Sigmoid colon (tissue), 7 donors: Measurements from ENCODE around the gene PIGB. TPM values are rescaled to one million over a fixed set of nuclear protein-coding genes. Genes with fewer than 3 reads are reported as not detected.
A peak's percentile ranks its signal among the peaks of the same experiment; 100 is the strongest.
"Not testable (repeated sequence)": the region's sequence is repeated elsewhere in the genome, so short reads cannot be mapped to it uniquely, and the experiment has no call there.

Source experiments
- DNase-seq: peaks from one replicate; pipeline ENCODE4 v3.0.0-alpha.2; 2019
- H3K27ac ChIP-seq, 4 donors: fragments of 200-600 bp; sonication (generic); one replicate each; pipeline ENCODE4 v1.5.1; 2016 to 2019; ENCODE audit warnings: mild to moderate bottlenecking in 1 of 4
- H3K27me3 ChIP-seq, 3 donors: fragments of 200-600 bp; sonication (generic); one replicate each; pipeline ENCODE4 v1.5.1; 2019; ENCODE audit warnings: mild to moderate bottlenecking in 1 of 3
- H3K36me3 ChIP-seq, 4 donors: fragments of 200-600 bp; sonication (generic); one replicate each; pipeline ENCODE4 v1.5.1; 2016 to 2019
- H3K4me1 ChIP-seq, 4 donors: fragments of 200-600 bp; sonication (generic); one replicate each; pipeline ENCODE4 v1.5.1; 2017 to 2019
- H3K4me3 ChIP-seq, 4 donors: fragments of 200-600 bp; sonication (generic); one replicate each; pipeline ENCODE4 v1.5.1; 2017 to 2019; ENCODE audit warnings: mild to moderate bottlenecking in 2 of 4, moderate library complexity in 1 of 4
- H3K9me3 ChIP-seq, 4 donors: fragments of 200-600 bp in 3 of 4; sonication (generic) in 3 of 4; one replicate each; pipeline versions ENCODE4 v1.5.1 to v1.6.1; 2013 to 2019
- EP300 ChIP-seq, 4 donors: sonication (generic); formaldehyde crosslinking; IDR thresholded peaks; one replicate each; pipeline ENCODE4 v1.6.1; 2017; ENCODE audit warnings: antibody characterized with exemption in 4 of 4
- POLR2A ChIP-seq, 2 donors: fragments of 450-650 bp; IDR thresholded peaks; one replicate each; pipeline ENCODE4 v1.6.1; 2016; ENCODE audit warnings: antibody characterized with exemption in 2 of 2, mild to moderate bottlenecking in 2 of 2, moderate library complexity in 2 of 2
- POLR2AphosphoS5 ChIP-seq, 4 donors: sonication (generic); formaldehyde crosslinking; IDR thresholded peaks; one replicate each; pipeline ENCODE4 v1.6.1; 2017; ENCODE audit warnings: antibody characterized with exemption in 4 of 4
- WGBS, 2 donors: extraction: QIAGEN DNeasy Blood & Tissue Kit; methylation state at CpG; one replicate each; pipeline ENCODE4 v1.1.7; 2013; 5-methylcytosine and 5-hydroxymethylcytosine counted together
- intact Hi-C: fragments of 100-400 bp; cut with DNase I; formaldehyde crosslinking; loops from one replicate; pipeline ENCODE4 v1.15.1; 2023
- polyA plus RNA-seq, 3 donors: library from polyadenylated mRNA; stranded (reverse); fragments of 200-250 nt; gene quantifications; one replicate each; pipeline ENCODE4 v1.2.3, GENCODE V29; 2013
- total RNA-seq, 4 donors: library from RNA; depleted of rRNA; stranded (reverse); fragments of >200 nt; gene quantifications; one replicate each; pipeline ENCODE4 v1.1.0, GENCODE V29; 2016
- TF ChIP-seq, protein P1 (sequence below), 4 experiments: fragments of 450-650 bp in 3 of 4; fragments of 200-600 bp in 1 of 4; IDR thresholded peaks; one replicate each; pipeline ENCODE4 v1.5.1; 2016 to 2019; ENCODE audit warnings: antibody characterized with exemption in 4 of 4, mild to moderate bottlenecking in 3 of 4, moderate library complexity in 2 of 4
- donor health status: healthy with polysubstance abuse.
- donor health status: Bipolar disorder and iron deficiency.
- donor health status: healthy.

The PIGB gene
- total and polyA plus RNA-seq, 7 donors, result 3.9 to 13.6 (median 6.3) TPM

DNA sequence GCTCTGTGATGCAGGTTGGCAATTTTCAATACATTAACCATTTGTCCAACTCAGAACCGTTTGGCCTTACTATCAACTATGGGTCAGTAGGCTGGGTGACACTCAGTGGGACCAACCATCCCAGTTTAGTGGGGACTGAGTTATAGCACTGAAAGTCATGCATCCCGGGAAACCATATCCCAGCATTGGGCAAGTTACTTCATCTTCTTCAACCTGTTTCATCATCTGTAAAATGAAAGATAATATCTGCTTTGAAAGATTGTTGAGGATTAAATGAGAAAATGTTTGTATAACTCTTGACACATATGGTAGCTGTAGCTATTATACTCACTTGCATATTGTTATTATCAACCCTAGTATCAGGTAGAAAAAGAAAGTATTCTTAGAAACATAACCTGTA is 41.3 kb upstream of the PIGB start:
- H3K27me3 ChIP-seq, result no peaks in the 10 kb centered on the region
- no peaks in the 10 kb centered on the region for H3K36me3 ChIP-seq
- intact Hi-C loops, result no loop called here
- no peak overlapping the region for H3K27ac ChIP-seq
- TF ChIP-seq POLR2A (IDR thresholded peaks at IDR 0.05) (no peak), EP300 (IDR thresholded peaks at IDR 0.05) (no peak), POLR2AphosphoS5 (IDR thresholded peaks at IDR 0.05) (no peak)
- TF ChIP-seq, protein P1, sequence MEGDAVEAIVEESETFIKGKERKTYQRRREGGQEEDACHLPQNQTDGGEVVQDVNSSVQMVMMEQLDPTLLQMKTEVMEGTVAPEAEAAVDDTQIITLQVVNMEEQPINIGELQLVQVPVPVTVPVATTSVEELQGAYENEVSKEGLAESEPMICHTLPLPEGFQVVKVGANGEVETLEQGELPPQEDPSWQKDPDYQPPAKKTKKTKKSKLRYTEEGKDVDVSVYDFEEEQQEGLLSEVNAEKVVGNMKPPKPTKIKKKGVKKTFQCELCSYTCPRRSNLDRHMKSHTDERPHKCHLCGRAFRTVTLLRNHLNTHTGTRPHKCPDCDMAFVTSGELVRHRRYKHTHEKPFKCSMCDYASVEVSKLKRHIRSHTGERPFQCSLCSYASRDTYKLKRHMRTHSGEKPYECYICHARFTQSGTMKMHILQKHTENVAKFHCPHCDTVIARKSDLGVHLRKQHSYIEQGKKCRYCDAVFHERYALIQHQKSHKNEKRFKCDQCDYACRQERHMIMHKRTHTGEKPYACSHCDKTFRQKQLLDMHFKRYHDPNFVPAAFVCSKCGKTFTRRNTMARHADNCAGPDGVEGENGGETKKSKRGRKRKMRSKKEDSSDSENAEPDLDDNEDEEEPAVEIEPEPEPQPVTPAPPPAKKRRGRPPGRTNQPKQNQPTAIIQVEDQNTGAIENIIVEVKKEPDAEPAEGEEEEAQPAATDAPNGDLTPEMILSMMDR (IDR thresholded peaks at IDR 0.05), result no peak
- no peak overlapping the region for H3K4me3 ChIP-seq
- WGBS, 2 donors, result 73 to 84% methylated on average over 2 of the region's 2 CpGs
- no peaks in the 10 kb centered on the region for H3K9me3 ChIP-seq
- H3K4me1 ChIP-seq, result peaks cover 0 to 28% (median 15%) of the 10 kb centered on the region in 4 donors
- DNase-seq, result no peak

DNA sequence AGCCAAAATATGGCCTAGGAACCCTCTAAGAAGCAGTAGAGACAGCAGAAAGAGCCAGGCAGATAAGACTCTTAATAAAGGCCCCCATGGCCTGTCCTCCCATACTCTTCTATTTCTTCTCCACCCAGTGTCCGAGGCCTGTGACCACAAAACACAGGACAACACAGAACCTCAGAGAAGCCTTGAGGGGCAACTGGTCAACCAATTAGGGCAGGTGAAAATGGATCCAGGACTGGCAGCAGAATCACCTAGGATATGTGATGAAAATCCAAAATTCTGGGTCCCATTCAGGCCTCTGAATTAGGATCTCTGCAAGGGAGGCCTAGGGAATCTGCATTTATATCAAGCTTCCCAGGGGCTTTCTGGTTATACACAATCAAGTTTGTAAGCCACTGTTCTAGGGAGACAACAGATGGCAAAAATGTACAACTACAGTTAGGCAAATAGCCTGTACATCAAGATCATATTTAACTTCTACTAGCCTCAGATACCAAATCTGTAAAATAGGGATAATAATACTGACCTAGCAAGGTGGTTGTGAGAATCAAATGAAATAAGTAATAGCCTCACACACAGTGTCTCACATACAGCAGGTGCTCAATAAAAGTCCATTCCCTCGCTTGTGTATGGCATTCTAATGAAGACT is 39.8 kb upstream of the PIGB start:
- no peak for DNase-seq
- H3K9me3 ChIP-seq, result no peaks in the 10 kb centered on the region
- no peak overlapping the region for H3K4me3 ChIP-seq
- H3K27me3 ChIP-seq, result no peaks in the 10 kb centered on the region
- 80 to 91% methylated on average over 2 of the region's 2 CpGs for whole genome bisulfite sequencing, 2 donors
- no peaks in the 10 kb centered on the region for H3K36me3 ChIP-seq
- peaks cover 0 to 30% (median 17%) of the 10 kb centered on the region in 4 donors for H3K4me1 ChIP-seq
- intact Hi-C loops, result no loop called here
- TF ChIP-seq EP300 (IDR thresholded peaks at IDR 0.05) (no peak), POLR2AphosphoS5 (IDR thresholded peaks at IDR 0.05) (no peak), POLR2A (IDR thresholded peaks at IDR 0.05) (no peak)
- TF ChIP-seq, protein P1 (IDR thresholded peaks at IDR 0.05), result no peak
- peak overlapping the region in 2 of 4 donors; percentile 16 to 24 for H3K27ac ChIP-seq

DNA sequence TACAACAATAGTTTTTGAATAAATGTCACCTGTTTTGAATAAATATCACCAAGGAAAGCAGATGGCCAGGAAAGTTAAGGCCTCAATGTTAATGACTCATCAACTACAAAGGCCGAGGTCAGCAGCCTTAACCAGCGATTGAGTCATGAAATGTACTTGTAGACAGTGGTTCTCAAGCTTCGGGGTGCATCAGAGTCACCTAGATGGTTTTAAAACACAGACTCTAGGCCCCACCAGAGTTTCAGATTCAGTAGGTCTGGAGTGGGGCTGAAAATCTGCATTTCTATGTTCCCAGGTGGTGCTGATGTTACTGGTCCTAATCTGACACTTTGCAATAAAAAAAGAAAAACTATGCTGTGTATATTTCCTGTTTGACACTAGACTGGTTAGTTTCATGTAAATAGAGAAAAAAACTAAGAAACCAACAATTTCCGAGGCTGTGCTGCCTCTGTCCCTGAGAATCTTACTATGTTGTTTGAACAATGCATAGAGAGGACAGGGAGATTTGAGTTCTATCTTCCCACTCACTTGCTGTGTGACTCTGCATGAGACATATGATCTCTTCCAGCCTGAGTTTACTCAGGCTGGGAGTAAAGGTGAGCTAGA is 39.2 kb upstream of the PIGB start:
- intact Hi-C loops, result no loop called here
- no peak for DNase-seq
- Histone ChIP-seq H3K4me1 (peaks cover 0 to 33% (median 17%) of the 10 kb centered on the region in 4 donors), H3K36me3 (no peaks in the 10 kb centered on the region), H3K4me3 (no peak overlapping the region), H3K27me3 (no peaks in the 10 kb centered on the region), H3K9me3 (no peaks in the 10 kb centered on the region), H3K27ac (peak overlapping the region in 2 of 4 donors; percentile 16 to 24)
- WGBS, 2 donors, result 50 to 76% methylated on average over 4 of the region's 4 CpGs
- TF ChIP-seq EP300 (IDR thresholded peaks at IDR 0.05), result no peak
- no peak for TF ChIP-seq POLR2AphosphoS5 (IDR thresholded peaks at IDR 0.05)
- TF ChIP-seq, protein P1 (IDR thresholded peaks at IDR 0.05), result no peak
- no peak for TF ChIP-seq POLR2A (IDR thresholded peaks at IDR 0.05)

DNA sequence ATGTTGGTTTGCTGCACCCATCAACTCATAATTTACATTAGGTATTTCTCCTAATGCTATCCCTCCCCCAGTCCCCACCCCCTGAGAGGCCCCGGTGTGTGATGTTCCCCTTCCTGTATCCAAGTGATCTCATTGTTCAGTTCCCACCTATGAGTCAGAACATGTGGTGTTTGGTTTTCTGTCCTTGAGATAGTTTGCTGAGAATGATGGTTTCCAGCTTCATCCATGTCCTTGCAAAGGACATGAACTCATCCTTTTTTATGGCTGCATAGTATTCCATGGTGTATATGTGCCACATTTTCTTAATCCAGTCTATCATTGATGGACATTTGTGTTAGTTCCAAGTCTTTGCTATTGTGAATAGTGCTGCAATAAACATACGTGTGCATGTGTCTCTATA is 38.4 kb upstream of the PIGB start:
- H3K4me3 ChIP-seq, H3K36me3 ChIP-seq, H3K9me3 ChIP-seq, H3K27me3 ChIP-seq, DNase-seq, intact Hi-C loops, H3K27ac ChIP-seq: not testable (repeated sequence)
- 79 to 94% methylated on average over 2 of the region's 2 CpGs for WGBS, 2 donors
- peaks cover 0 to 33% (median 17%) of the 10 kb centered on the region in 4 donors for H3K4me1 ChIP-seq

DNA sequence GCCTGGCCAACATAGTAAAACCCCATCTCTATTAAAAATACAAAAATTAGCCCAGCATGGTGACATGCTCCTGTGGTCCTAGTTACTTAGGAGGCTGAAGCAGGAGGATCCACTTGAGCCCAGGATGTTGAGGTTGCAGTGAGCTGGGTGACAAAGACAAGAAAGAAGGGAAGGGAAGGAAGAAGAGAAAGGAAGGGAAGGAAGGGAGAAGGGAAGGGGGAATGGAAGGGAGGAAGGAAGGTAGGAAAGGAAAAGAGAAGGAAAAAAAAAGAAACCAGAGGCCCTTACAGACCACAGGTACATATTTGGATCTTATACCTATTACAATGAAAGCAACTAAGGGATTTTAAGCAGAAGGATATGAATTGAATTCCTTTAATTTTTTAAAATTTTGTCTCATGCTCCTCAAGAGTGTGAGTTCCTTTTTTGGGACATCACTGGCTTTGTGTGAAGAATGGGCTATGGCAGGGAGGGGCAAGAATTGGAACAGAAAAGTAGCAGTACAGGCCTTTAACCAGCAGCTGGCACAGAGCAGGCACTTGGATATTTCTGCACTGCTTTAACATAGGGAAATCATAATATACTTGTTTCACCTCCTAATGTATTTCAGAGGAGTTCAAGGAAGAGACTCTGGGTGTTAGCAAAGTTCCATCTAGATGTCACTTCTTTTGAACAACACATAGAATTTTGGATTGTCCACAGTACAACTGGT is 37.3 kb upstream of the PIGB start:
- Histone ChIP-seq H3K4me1 (peaks cover 0 to 28% (median 17%) of the 10 kb centered on the region in 4 donors), H3K27ac (peak overlapping the region in 3 of 4 donors; percentile 24 to 60 (median 53)), H3K27me3 (no peaks in the 10 kb centered on the region), H3K36me3 (no peaks in the 10 kb centered on the region), H3K4me3 (no peak overlapping the region), H3K9me3 (no peaks in the 10 kb centered on the region)
- DNase-seq, result no peak
- TF ChIP-seq EP300 (IDR thresholded peaks at IDR 0.05) (no peak), POLR2A (IDR thresholded peaks at IDR 0.05) (no peak), POLR2AphosphoS5 (IDR thresholded peaks at IDR 0.05) (no peak)
- TF ChIP-seq, protein P1 (IDR thresholded peaks at IDR 0.05), result no peak
- intact Hi-C loops, result no loop called here
